H1 (cell line): Measurements from ENCODE around the gene FAM120B. TPM values are rescaled to one million over a fixed set of nuclear protein-coding genes. Genes with fewer than 3 reads are reported as not detected.
A peak's percentile ranks its signal among the peaks of the same experiment; 100 is the strongest.

Source experiments
- BACH1 ChIP-seq: IDR thresholded peaks from 2 replicates; pipeline ENCODE4 v1.6.1; 2012; ENCODE audit warnings: low read length, improper control_type of control experiment
- BCL11A ChIP-seq, 2 experiments: IDR thresholded peaks; one replicate each; pipeline ENCODE4 v1.6.1; 2011; ENCODE audit warnings: low read depth in 2 of 2, low read length in 2 of 2, mild to moderate bottlenecking in 2 of 2
- CBX5 ChIP-seq: fragments of 300-800, 300-1000 bp; sonication (generic); IDR thresholded peaks from 2 replicates; pipeline ENCODE4 v1.7.1; 2016; ENCODE audit warnings: antibody characterized with exemption, low read length, low read depth
- CHD2 ChIP-seq: IDR thresholded peaks from 2 replicates; pipeline ENCODE4 v1.6.1; 2012; ENCODE audit warnings: low read length, improper control_type of control experiment
- GABPA ChIP-seq: IDR thresholded peaks from 2 replicates; pipeline ENCODE4 v1.6.1; 2011; ENCODE audit warnings: mild to moderate bottlenecking, low read length, moderate library complexity, borderline replicate concordance; ENCODE audit not compliant: insufficient read depth
- HDAC6 ChIP-seq: IDR thresholded peaks from one replicate; pipeline ENCODE4 v1.7.1; 2012; ENCODE audit warnings: low read depth, mild to moderate bottlenecking, inconsistent platforms, low read length, moderate library complexity
- JUND ChIP-seq: IDR thresholded peaks from 2 replicates; pipeline ENCODE4 v1.6.1; 2011; ENCODE audit warnings: mild to moderate bottlenecking, improper control_type of control experiment, low read length
- KDM1A ChIP-seq: fragments of 200-600, 300-600 bp; sonication (generic); IDR thresholded peaks from 2 replicates; pipeline ENCODE4 v1.7.1; 2016; ENCODE audit warnings: mild to moderate bottlenecking, low read length, borderline replicate concordance
- KDM4A ChIP-seq: IDR thresholded peaks from one replicate; pipeline ENCODE4 v1.7.1; 2012; ENCODE audit warnings: low read depth, mild to moderate bottlenecking, moderate library complexity, low read length, inconsistent platforms; ENCODE audit not compliant: severe bottlenecking
- MAFK ChIP-seq: IDR thresholded peaks from 2 replicates; pipeline ENCODE4 v1.6.1; 2012; ENCODE audit warnings: low read depth, mild to moderate bottlenecking, improper control_type of control experiment, low read length
- RAD21 ChIP-seq, 2 experiments: IDR thresholded peaks in 1 of 2; conservative IDR thresholded peaks in 1 of 2; 2 replicates each; pipeline ENCODE4 v1.6.1; 2011; ENCODE audit warnings: low read depth in 2 of 2, low read length in 2 of 2, improper control_type of control experiment in 1 of 2, inconsistent platforms in 1 of 2, mild to moderate bottlenecking in 1 of 2, moderate library complexity in 1 of 2
- RNF2 ChIP-seq: fragments of 200-900, 300-1000 bp; sonication (generic); IDR thresholded peaks from 2 replicates; pipeline ENCODE4 v1.7.1; 2016; ENCODE audit warnings: borderline replicate concordance, low read depth, mild to moderate bottlenecking, antibody characterized with exemption, low read length; ENCODE audit not compliant: poor library complexity, severe bottlenecking; ENCODE audit errors: missing control alignments
- SIN3A ChIP-seq, 2 experiments: IDR thresholded peaks in 1 of 2; conservative IDR thresholded peaks in 1 of 2; 2 replicates each; pipeline ENCODE4 v1.6.1; 2011 to 2012; ENCODE audit warnings: low read length in 2 of 2, improper control_type of control experiment in 1 of 2, low read depth in 1 of 2, mild to moderate bottlenecking in 1 of 2
- SIX5 ChIP-seq: IDR thresholded peaks from 2 replicates; pipeline ENCODE4 v1.6.1; 2011; ENCODE audit warnings: mild to moderate bottlenecking, low read depth, low read length
- SP4 ChIP-seq: IDR thresholded peaks from 2 replicates; pipeline ENCODE4 v1.6.1; 2012; ENCODE audit warnings: low read length, inconsistent platforms
- SRF ChIP-seq: IDR thresholded peaks from 2 replicates; pipeline ENCODE4 v1.6.1; 2011; ENCODE audit warnings: mild to moderate bottlenecking, low read depth, low read length, moderate library complexity
- TAF1 ChIP-seq: IDR thresholded peaks from 2 replicates; pipeline ENCODE4 v1.6.1; 2011; ENCODE audit warnings: mild to moderate bottlenecking, low read depth, low read length
- TBP ChIP-seq: IDR thresholded peaks from 2 replicates; pipeline ENCODE4 v1.6.1; 2011; ENCODE audit warnings: low read depth, low read length, improper control_type of control experiment
- TCF12 ChIP-seq: IDR thresholded peaks from 2 replicates; pipeline ENCODE4 v1.6.1; 2011; ENCODE audit warnings: low read depth, mild to moderate bottlenecking, low read length
- YY1 ChIP-seq: IDR thresholded peaks from 2 replicates; pipeline ENCODE4 v1.6.1; 2011; ENCODE audit warnings: low read depth, mild to moderate bottlenecking, low read length
- ZNF274 ChIP-seq: IDR thresholded peaks from 2 replicates; pipeline ENCODE4 v1.7.0; 2012; ENCODE audit warnings: low read length, borderline replicate concordance; ENCODE audit errors: extremely low read depth
- polyA plus RNA-seq, 7 experiments: library from polyadenylated mRNA; depleted of rRNA in 3 of 7; stranded (reverse) in 5 of 7; unstranded in 2 of 7; fragments of >200 nt in 5 of 7; fragments of 200-250 nt in 2 of 7; gene quantifications; 1 replicate in 5 of 7; 2 replicates in 1 of 7; 4 replicates in 1 of 7; pipeline versions ENCODE4 v1.2.1 to v1.2.3, GENCODE V29; 2011 to 2013; ENCODE audit warnings: missing spikeins in 2 of 7, mixed read lengths in 2 of 7
- total RNA-seq: library from RNA; stranded (reverse); fragmentation: NEBNext Ultra II Directional; extraction: Animal tissue kit (Norgen Biotek cat#: 25700); gene quantifications from 2 replicates; pipeline ENCODE4 v1.2.1, GENCODE V29; 2021
- TF ChIP-seq, protein P1 (sequence below), 3 experiments: IDR thresholded peaks; 1 replicate in 2 of 3; 2 replicates in 1 of 3; pipeline versions ENCODE4 v1.5.1 to v1.6.1; 2011; ENCODE audit warnings: low read length in 3 of 3, mild to moderate bottlenecking in 3 of 3, inconsistent platforms in 2 of 3, low read depth in 1 of 3, moderate library complexity in 1 of 3; ENCODE audit not compliant: insufficient read depth in 1 of 3; ENCODE audit errors: control extremely low read depth in 1 of 3

FAM120B gene
- total and polyA plus RNA-seq, 2 of the 8 experiments (the other 6 are each of a cell fraction or from before 2014, with no cell fraction given), result 5.1 to 12.5 TPM

DNA sequence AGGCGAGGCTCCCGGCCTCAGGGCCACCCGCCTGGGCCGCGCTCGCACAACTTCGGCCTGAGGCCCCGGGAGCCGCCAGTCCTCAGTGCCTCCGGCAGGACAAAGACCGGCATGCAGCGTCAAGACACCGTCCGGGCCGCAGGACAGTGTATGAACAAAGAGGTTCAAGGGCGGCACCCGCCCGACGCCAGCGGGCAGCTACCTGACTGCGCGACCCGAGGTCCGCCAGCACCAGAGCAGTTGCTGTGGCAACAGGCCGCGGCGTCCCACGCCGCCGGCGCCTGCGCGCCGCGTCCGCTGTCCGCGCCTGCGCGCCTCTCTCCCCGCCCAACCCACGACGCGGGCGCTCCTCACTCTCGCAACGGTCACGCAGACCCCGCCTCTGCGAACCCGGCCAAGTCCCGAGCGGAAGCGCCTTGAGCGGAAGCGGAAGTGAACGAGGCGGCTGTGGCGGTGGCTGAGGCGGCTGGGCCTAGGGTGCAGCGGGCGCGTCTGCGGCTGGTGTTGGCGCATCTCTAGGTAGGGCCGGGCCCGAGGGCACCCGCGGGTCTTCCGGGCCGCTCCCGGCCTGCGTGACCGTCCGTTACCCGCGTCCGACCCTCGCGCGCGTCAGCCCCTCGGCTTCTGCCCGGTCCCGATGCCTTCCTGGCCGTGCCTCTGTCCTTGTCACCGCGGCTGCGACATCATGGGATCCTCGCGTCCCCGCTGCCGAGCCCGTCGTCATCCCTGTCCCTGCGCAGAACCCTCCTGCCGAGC, at the start of gene FAM120B (continued):
- TF ChIP-seq, protein P1, sequence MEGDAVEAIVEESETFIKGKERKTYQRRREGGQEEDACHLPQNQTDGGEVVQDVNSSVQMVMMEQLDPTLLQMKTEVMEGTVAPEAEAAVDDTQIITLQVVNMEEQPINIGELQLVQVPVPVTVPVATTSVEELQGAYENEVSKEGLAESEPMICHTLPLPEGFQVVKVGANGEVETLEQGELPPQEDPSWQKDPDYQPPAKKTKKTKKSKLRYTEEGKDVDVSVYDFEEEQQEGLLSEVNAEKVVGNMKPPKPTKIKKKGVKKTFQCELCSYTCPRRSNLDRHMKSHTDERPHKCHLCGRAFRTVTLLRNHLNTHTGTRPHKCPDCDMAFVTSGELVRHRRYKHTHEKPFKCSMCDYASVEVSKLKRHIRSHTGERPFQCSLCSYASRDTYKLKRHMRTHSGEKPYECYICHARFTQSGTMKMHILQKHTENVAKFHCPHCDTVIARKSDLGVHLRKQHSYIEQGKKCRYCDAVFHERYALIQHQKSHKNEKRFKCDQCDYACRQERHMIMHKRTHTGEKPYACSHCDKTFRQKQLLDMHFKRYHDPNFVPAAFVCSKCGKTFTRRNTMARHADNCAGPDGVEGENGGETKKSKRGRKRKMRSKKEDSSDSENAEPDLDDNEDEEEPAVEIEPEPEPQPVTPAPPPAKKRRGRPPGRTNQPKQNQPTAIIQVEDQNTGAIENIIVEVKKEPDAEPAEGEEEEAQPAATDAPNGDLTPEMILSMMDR (IDR thresholded peaks at IDR 0.05; ENCODE audit: control extremely low read depth in 1 of 3, insufficient read depth in 1 of 3, low read depth in 1 of 3, low read length in 3 of 3), result no peak
- TF ChIP-seq KDM4A (peak; percentile 99), CBX5 (no peak), BCL11A (IDR thresholded peaks at IDR 0.05; ENCODE audit: low read depth in 2 of 2, low read length in 2 of 2) (no peak), RAD21 (IDR thresholded peaks at IDR 0.05 in 1 of 2, conservative IDR thresholded peaks at IDR 0.05 in 1 of 2; ENCODE audit: low read depth in 2 of 2, low read length in 2 of 2) (no peak), CHD2 (no peak), ZNF274 (no peak), BACH1 (peak; percentile 68), TCF12 (no peak), SP4 (no peak), HDAC6 (no peak), MAFK (no peak), JUND (no peak), SIN3A (conservative IDR thresholded peaks at IDR 0.05 in 1 of 2, IDR thresholded peaks at IDR 0.05 in 1 of 2; ENCODE audit: low read depth in 1 of 2, low read length in 2 of 2) (peak in 1 of 2 experiments; percentile 76; a peak in 1 of 4 replicates), RNF2 (no peak), TBP (peak; percentile 42; the same call in 1 of the 2 replicates), SRF (no peak), KDM1A (no peak), GABPA (peak; percentile 86), SIX5 (no peak), TAF1 (0 out of 2 replicates have a peak, but pooled peaks have one; percentile 51), YY1 (no peak)
